ENCODE results near the gene NBPF6.
"Not testable (repeated sequence)": the region's sequence is repeated elsewhere in the genome, so short reads cannot be mapped to it uniquely, and the experiment has no call there.

- TF ChIP-seq, protein P1, sequence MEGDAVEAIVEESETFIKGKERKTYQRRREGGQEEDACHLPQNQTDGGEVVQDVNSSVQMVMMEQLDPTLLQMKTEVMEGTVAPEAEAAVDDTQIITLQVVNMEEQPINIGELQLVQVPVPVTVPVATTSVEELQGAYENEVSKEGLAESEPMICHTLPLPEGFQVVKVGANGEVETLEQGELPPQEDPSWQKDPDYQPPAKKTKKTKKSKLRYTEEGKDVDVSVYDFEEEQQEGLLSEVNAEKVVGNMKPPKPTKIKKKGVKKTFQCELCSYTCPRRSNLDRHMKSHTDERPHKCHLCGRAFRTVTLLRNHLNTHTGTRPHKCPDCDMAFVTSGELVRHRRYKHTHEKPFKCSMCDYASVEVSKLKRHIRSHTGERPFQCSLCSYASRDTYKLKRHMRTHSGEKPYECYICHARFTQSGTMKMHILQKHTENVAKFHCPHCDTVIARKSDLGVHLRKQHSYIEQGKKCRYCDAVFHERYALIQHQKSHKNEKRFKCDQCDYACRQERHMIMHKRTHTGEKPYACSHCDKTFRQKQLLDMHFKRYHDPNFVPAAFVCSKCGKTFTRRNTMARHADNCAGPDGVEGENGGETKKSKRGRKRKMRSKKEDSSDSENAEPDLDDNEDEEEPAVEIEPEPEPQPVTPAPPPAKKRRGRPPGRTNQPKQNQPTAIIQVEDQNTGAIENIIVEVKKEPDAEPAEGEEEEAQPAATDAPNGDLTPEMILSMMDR (IDR thresholded peaks at IDR 0.05) = not testable (repeated sequence)
- TF ChIP-seq POLR2A (IDR thresholded peaks at IDR 0.05) = not testable (repeated sequence)
Observed at GRCh38 chr1:108495008-108495407, 44.9 kb downstream of the NBPF6 start.

Data from uterus (tissue), 2 donors.